ENCODE data around the gene CELF2.

DNA sequence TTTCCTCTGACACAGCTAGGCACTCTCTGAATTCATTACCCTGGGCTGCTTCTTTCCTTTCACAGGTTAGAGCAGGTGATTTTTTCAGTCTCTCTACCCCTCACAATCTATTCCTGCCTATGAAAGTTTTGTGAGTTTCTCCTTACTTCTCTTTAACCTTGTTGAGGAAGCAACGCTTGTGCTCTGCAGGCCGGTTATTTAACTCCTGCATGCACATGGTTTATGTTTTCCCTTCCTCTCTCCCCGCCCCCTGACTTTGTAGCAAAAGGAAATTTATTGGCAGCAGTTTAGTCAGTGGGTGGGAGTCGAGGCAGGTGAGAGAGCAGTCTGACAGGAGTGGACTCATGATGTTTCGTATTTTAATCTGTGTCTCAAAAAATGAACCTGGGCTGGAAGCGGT lies 91.9 kb downstream of the CELF2 start:
- no peak for TF ChIP-seq CTCF (conservative IDR thresholded peaks at IDR 0.05; ENCODE audit: low read depth, low read length)
- TF ChIP-seq EZH2 (IDR thresholded peaks at IDR 0.05; ENCODE audit: borderline replicate concordance, low read depth, low read length, poor library complexity, severe bottlenecking): no peak
